DLD1 (cell line): ENCODE results near the gene TOP2A.

Source experiments
- in situ Hi-C: cut with HindIII; loops from 2 replicates; pipeline ENCODE4 v1.10.0; 2017; ENCODE audit warnings: low sequenced_read_pairs

Gene TOP2A

GRCh38 chr17:40361063-40361924, 56.4 kb downstream of the TOP2A start:
- in situ Hi-C loops: no loop called here

DNA sequence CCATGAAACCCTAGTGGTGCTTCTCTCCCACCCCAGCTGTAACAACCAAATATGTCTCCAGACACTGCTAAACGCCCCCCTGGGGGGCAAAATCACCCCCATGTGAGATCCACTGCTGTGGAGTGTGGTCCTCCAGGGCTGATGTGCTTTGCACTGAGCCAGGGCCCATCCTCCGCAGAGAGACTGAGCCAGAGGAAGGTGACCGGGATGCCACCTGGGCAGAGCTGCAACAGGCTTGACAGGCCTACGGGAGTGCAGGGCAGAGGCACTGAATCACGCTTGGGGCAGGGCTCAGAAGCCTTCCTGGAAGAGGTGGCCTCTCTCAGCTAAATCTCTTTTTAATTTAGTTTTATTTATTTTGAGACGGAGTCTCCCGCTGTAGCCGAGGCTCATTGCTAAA, 57.6 kb downstream of the TOP2A start:
- in situ Hi-C loops: no loop called here

DNA sequence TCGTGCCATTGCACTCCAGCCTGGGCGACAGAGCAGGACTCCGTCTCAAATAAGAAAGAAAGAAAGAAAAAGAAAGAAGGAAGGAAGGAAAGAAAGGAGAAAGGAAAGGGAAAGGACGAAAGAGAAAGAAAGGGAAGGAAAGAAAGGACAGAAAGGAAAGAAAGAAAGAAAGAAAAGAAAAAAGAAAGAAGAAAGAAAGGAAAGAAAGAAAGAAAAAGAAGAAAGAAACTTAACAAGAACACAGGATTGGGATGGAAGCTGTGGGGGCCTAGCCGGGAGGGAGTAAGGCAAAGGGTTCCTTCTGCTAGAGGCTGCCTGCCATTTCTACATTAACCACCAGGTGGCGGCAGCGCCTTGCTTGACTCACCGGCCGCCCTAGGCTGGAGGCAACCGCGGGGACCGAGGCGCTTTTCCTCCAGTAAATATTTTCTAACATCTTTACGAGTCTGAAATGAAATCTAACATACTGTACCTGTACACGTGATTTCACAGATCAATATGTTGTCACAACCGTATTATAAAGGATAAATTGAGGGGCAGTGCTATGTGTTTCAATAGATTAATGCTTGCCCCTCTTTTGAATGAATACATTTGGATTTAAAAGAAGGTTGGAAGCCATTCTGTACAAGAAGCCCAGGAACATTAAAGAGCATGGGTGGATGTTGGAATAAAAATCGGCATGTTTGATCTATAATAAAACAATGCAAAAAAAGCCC, 59.2 kb downstream of the TOP2A start:
- in situ Hi-C loops: no loop called here

GRCh38 chr17:40356990-40357881, 60.5 kb downstream of the TOP2A start:
- in situ Hi-C loops: no loop called here

GRCh38 chr17:40355804-40356758, 61.6 kb downstream of the TOP2A start:
- in situ Hi-C loops: no loop called here

DNA sequence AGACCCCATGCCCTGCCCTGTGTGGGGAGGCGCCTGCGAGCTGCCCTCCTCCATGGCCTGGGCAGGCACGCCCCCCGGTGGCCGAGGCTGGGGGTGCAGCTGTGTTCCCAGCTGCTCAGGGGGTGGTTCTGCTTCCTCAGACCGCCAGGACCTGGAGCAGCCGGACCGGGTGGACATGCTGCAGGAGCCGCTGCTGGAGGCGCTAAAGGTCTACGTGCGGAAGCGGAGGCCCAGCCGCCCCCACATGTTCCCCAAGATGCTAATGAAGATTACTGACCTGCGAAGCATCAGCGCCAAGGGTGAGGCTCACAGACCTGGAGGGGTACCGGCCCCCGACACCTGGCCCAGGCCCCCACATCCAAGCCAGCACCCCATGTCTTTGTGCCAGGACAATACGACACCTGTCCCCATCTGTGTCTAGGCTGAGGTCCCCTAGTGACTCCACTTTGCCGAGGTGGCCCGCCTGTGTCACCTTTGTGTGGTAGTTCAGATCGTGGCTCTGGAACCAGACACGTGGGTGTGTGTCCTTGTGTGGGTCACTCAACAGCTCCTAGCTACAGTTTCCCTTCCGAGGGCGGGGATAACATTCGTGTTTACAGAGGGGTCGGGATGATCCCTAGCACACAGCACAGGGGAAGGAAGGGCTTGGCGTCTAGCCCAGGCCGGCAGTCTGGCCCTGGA, 62.4 kb downstream of the TOP2A start:
- in situ Hi-C loops: no loop called here

DNA sequence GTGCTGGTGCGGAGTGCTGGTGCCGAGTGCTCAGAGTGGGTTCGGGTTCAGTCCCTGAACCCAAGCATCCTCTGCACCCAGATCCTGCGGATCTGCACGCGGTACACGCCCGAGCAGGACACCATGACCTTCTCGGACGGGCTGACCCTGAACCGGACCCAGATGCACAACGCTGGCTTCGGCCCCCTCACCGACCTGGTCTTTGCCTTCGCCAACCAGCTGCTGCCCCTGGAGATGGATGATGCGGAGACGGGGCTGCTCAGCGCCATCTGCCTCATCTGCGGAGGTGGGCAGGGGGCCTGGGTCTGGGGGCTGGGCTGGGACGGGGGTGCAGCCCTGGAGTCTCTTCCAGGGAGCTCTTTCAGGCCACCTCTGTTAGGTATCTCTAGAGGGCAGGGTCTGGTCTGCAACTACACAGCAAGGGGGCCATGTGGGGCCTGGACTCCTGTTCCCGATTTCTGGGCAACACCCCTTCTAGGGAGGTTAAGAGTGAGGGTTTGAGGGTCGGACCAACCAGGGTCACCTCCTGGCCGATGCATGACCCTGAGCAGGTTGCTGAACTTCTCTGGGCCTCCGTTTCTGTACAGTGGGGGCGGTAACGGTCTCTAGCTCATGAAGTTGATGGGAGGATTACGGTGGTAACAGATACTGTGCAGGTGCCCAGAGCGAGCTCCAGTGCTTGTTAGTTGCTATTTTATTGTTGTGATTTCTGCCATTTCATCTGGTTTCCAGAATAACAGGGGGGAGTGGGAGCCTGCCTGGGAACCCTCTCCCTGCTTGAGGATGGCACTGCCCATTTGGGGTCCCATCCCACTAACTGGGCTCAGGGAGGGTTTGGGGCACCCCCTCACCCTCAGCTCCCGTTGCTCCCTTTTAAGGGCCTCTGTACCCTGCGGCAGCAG, 63.2 kb downstream of the TOP2A start:
- in situ Hi-C loops: no loop called here

DNA sequence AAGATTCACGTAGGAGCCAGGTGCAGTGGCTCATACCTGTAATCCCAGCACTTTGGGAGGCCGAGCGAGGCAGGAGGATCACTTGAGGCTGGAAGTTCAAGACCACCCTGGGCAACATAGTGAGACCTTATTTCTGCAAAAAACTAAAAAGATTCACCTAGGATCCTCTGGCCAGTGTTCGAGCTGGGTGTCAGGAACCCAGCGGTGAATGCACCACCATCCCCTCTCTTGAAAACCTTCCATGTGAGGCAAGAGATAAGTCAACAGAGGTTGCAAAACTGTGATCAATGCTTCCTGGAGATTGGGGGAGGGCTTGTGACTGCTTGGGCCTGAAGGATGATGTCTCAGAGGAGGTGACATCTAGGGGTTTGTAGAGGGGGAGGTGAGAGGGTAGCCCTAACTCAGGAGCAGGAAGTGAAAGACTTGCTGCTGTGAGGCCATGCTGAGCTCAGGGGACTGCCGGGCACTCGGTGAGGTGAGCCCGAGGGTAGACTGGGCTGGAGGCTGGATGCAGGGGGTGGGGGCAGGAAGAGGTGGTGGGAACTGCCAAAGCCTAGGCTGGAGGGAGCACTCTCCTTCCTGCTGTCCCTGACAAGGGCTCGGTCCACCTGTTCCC, 64.8 kb downstream of the TOP2A start:
- in situ Hi-C loops: no loop called here

- in situ Hi-C loops: no loop called here
These were observed 65.4 kb downstream of the TOP2A start for GRCh38 chr17:40352237-40352778.

- in situ Hi-C loops: no loop called here
These were observed 66.1 kb downstream of the TOP2A start for GRCh38 chr17:40351359-40352236.

DNA sequence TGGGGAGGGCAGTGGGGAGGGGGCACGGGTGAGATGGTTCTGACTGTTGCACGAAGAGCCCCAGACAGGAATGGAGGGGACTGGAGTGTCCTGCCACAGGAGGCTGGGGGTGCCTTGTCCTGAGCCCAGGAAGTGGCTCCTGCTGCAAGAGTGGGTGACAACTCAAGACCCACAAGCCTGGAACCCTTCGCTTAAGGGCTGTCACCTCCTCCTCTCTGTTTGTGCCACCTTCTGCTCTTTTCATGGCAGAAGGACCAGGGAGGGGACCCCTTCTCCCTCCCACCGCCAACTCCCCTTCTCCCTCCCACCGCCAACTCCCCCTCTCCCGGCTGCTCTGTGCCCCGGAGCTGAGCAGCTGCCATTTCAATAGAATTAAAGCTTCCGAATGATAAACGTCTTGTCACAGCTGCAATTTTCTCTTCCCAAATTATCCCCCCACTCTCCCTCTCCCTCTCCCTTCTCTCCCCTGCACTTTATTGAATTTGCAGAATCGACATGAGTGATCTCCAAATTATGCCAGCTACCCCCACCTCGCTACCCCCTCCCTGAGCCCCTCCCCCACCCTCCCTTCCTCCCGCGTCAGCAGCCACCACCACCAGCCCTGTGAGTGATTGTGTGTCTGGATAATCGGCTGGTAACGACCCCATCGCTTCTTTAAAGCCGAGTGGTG, 66.9 kb downstream of the TOP2A start:
- in situ Hi-C loops: no loop called here

- in situ Hi-C loops: no loop called here
These were observed 67.6 kb downstream of the TOP2A start for GRCh38 chr17:40349895-40350688.

DNA sequence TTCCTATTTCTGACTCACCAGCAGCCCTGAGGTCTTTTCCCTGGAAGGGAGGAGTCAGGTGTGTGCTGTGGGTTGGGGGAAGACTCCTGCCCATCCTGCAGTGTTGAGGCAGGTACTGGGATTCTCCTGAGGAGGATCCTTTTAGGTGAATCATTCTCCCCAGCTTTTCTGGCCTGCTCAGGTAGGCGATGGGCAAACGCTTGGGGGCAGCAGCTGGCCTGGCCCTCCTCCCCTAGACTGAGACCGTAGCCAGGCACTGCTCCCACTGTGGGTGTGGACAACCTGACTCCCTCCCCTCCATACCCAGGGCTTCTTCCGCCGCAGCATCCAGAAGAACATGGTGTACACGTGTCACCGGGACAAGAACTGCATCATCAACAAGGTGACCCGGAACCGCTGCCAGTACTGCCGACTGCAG, 68.2 kb downstream of the TOP2A start:
- in situ Hi-C loops: no loop called here

DNA sequence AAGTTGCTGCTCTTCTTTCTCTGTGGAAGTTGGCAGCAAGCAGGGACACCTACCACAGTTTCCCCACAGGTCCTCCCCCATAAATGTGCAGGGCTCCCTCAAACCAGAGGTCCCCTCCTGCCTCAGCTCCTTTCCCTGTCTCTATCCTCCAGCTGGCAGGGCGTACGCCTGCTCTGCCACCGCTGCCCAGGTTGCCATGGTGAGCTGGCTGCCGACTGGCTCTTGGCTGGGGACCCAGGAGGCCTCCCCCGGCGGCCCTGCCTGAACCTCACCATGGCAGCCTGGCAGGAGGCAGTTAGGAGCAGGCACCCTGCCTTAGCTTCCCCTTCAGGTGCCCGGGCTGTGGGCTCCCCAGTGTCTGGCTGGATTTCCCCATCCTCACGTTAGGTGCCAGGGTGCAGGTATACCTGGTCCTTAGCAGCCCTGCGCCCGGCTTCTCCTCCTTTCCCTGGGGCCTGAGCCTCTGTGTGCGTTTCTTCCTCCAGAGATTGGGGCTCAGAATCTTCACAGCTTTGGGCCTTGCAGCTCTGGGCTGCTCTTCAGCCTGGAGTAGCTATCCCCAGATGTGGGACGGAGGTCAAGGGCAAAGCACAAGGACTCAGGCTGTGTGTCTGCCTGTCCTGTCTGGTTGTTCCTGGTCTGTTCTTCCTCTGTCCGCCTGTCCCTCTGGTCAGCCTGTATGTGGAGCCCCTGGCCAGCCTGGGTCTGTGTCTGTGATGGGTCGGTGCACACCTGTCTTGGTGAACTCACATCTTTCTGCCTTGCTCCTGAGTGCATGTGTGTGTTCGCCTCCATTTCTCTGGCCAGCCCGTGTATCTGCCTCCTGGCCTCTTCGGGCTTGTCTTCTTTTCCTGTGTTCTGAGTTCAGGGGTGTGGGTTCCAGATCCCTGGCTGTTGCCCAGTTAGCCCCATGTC, 68.9 kb downstream of the TOP2A start:
- in situ Hi-C loops: no loop called here

GRCh38 chr17:40348136-40348504, 69.6 kb downstream of the TOP2A start:
- in situ Hi-C loops: no loop called here
